ENCODE data around the gene FGA.

- TF ChIP-seq REST (IDR thresholded peaks at IDR 0.05; ENCODE audit: low read depth, low read length), result no peak
- TF ChIP-seq YY1 (IDR thresholded peaks at IDR 0.05; ENCODE audit: low read depth), result no peak
- no peak for TF ChIP-seq RAD21 (IDR thresholded peaks at IDR 0.05; ENCODE audit: low read length)
- TF ChIP-seq PBX3 (IDR thresholded peaks at IDR 0.05), result no peak
- TF ChIP-seq CTCF (IDR thresholded peaks at IDR 0.05), result no peak
These were observed 21.5 kb downstream of the FGA start for GRCh38 chr4:154569028-154569427.
